GM19452 (cell line): Measurements from ENCODE around the gene PIEZO1.
"Not testable (repeated sequence)": the region's sequence is repeated elsewhere in the genome, so short reads cannot be mapped to it uniquely, and the experiment has no call there.

Source experiments
- ATAC-seq: cut with Tn5 transposase; IDR thresholded peaks from one replicate; pipeline ENCODE4 v1.9.1; 2021; ENCODE audit not compliant: unreplicated experiment

PIEZO1 gene, protein sequence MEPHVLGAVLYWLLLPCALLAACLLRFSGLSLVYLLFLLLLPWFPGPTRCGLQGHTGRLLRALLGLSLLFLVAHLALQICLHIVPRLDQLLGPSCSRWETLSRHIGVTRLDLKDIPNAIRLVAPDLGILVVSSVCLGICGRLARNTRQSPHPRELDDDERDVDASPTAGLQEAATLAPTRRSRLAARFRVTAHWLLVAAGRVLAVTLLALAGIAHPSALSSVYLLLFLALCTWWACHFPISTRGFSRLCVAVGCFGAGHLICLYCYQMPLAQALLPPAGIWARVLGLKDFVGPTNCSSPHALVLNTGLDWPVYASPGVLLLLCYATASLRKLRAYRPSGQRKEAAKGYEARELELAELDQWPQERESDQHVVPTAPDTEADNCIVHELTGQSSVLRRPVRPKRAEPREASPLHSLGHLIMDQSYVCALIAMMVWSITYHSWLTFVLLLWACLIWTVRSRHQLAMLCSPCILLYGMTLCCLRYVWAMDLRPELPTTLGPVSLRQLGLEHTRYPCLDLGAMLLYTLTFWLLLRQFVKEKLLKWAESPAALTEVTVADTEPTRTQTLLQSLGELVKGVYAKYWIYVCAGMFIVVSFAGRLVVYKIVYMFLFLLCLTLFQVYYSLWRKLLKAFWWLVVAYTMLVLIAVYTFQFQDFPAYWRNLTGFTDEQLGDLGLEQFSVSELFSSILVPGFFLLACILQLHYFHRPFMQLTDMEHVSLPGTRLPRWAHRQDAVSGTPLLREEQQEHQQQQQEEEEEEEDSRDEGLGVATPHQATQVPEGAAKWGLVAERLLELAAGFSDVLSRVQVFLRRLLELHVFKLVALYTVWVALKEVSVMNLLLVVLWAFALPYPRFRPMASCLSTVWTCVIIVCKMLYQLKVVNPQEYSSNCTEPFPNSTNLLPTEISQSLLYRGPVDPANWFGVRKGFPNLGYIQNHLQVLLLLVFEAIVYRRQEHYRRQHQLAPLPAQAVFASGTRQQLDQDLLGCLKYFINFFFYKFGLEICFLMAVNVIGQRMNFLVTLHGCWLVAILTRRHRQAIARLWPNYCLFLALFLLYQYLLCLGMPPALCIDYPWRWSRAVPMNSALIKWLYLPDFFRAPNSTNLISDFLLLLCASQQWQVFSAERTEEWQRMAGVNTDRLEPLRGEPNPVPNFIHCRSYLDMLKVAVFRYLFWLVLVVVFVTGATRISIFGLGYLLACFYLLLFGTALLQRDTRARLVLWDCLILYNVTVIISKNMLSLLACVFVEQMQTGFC (N-terminal part only)

DNA sequence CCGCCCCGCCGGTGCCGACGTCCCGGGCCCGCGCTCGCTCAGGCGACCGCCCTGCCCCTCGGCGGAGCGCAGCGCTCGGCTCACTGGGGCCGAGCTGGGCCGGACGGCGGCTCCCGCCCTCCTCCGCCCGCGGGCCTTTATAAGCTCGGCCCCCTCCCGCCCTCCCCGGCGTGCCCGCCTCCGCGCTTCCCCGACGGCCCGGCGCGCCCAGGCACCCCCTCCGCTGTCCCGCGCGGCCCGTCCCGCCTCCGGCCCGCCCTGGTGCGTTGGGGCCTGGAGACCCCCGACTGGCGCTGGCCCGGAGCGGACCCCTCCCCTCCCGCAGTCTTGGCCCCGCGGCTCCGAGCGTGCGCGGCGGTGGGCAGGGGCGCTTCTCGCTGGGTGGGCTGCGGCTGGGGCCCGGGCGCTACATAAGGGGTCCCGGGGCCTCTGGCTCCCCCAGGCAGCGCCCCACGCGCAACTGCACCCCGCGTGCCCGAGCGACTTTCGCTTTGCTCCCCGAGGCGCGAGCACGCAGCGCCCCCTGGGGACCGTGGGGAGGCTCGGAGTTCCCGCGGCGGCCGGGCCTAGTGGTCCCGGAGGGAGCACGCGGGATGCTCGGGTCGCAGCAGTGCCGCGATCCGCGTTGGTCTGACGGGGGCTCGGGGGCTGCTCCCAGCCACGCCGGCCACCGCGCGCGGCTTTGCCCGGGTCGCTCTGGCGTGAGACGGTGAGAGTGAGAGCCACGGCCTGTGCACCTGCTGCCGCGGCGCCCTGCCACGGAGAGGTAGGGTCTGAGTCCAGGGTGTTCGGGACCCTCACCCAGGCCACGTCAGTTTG lies at the start of gene PIEZO1:
Gene PIEZO1, minus strand, starts transcription at position 115 of the 819 bp plus-strand sequence. CDS start 256 bp downstream, outside the sequence.
- no peak for ATAC-seq

DNA sequence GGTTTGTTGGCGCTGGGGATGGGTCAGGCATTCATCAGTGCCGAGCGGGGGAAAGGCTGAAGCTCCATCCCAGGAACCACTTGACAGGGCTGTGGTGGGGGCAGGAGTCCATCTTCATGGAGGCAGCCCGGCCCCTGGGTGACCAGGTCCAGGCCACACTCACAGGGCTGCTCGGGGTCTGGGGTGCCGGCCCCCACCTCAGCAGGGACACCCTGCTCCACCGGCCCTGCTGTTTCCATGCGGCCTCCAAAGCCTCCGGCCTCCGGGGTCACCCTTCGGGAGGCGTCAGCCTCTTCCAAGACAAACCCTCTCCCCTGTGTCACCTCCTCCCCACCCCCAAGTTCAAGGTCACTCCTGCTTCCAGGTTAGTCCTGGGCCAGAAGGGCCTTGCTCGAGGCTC lies 49.6 kb upstream of the PIEZO1 start:
- no peak for ATAC-seq

DNA sequence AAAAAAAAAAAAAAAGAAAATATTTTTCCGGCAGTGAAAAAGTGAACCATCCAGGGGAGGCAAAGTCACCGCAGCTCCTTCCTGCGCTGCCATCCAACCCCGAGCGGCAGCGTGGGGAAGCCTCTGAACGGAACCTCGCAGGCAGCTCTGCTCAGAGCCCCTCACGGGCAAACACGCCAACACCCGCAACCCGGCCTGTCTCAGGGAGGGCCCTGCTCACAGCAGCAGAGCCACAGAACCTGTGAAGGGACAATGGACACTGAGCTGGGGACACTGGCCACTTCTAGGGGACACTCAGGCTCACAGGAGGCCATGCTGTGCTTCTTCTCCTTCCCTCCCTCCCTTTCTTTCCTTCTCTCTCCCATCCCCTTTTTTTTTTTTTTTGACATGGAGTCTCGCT lies 48.1 kb upstream of the PIEZO1 start:
- ATAC-seq = no peak

DNA sequence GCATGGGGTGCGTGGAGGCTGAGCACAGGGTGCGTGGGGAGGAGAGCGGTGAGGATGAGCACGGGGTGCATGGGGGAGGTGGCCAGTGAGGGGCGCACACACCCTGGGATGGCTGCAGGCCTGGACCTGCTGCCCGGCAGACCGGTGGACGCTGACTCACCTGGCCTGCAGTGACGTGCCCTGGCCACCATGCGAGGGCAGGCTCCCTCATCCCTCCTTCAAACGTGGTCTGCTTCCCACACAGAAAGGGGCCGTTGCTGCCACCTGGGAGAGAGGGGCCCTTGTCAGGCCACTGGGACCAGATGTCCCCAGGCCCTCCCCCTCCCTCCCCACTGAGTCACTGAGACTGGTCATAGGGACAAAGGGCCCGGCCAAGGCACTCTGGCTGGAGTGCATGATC lies 46.8 kb upstream of the PIEZO1 start:
- no peak for ATAC-seq

DNA sequence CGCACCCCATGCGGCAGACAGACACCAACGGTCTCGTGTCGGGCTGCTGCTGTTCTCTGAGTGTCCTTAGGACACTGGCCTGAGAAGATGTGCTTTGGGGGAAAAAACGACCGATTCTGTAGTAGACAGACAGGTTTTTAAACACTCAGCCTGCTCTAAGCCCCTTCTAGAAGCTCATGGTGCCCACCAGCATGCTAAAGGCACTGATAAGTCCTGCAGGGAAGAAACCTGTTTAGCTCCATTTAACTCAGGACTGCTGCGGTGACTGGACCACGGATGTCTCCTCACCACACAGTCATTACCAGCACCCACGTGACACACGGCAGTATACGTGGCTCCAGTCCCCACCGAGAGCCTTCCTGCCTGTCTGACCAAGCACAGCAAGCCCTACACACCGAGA lies 45.8 kb upstream of the PIEZO1 start:
- no peak for ATAC-seq

DNA sequence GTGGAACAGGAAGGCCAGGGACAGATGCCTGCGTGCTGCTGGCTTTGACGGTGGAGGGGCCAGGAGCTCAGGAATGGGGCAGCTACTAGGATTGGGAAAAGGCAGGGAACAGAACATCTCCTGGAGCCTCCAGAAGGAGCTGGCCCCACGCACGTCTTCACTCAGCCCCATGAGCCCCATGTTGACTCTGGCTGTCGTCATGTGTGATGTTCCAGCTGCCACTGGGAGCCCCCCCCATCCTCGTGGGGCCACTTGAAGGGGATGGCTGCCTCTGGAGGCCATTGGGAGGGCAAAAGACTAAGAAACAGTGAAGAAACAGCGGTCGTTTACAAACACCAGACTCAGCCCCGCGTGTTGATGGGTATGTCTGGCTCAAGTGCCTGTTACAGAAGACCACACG lies 45.2 kb upstream of the PIEZO1 start:
- no peak for ATAC-seq

DNA sequence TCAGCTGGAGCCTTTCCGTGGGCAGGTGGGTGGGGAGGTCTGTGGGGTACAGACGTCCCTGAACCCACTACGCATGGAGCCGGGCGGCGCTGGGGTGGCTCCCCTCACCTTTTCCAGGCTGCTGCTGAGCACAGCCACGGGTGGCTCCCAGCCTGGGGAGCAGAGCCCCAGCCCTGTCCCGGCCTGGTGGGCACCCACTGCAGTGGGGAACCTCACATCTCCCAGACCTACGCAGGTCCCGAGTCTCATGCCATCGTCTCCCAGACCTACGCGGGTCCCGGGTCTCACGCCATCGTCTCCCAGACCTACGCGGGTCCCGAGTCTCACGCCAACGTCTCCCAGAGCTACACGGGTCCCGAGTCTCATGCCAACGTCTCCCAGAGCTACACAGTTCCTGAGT lies 43.7 kb upstream of the PIEZO1 start:
- ATAC-seq = no peak

DNA sequence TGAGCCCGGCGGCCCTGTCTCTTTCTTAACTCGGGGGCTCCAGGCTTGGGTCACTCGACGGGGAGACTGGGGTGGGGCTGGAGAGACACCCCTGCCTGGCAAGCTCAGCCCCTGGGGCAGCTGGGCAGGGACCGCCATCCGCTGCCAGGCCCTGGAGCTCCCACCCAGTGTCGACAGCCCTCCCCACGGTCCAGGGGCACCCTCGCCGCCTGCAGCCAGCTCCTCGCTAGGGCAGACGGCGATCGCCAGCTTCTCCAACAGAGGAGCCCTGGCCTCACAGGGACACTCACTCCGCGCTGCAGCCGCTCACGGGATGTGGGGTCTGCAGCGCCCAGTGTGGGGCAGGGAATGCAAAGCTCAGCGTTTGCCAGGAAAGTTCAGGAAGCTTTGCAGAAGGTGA lies 42.7 kb upstream of the PIEZO1 start:
- no peak for ATAC-seq

DNA sequence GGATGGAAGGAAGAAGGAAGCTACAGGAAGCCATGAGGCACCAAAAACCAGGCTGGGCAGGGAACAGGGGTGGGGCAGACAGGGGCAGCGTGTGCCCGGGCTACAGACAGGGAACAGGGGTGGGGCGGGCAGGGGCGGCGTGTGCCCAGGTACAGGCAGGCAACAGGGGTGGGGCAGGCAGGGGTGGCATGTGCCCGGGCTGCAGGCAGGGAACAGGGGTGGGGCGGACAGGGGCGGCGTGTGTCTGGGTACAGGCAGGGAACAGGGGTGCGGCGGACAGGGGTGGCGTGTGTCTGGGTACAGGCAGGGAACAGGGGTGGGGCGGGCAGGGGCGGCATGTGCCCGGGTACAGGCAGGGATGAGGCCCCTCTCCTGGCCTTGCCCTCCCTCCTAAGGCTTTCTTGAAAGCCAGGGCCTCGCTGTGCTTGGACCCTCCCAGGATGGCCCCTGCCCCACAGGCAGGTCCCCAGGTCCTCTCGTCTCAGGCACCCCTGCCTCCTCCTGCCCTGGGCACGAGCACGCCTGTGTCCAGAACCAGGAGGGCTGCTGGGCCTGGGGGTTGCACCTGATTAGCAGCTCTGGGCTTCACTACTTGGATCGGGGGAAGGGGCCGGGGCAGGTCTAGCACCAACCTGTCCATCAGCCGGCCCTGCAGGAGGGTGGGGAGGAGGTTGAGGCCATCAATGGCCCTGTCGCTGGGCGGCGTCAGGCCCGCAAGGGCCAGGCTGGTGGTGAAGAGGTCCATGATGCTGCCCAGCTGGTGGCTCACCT lies 41.2 kb upstream of the PIEZO1 start:
- ATAC-seq = no peak

DNA sequence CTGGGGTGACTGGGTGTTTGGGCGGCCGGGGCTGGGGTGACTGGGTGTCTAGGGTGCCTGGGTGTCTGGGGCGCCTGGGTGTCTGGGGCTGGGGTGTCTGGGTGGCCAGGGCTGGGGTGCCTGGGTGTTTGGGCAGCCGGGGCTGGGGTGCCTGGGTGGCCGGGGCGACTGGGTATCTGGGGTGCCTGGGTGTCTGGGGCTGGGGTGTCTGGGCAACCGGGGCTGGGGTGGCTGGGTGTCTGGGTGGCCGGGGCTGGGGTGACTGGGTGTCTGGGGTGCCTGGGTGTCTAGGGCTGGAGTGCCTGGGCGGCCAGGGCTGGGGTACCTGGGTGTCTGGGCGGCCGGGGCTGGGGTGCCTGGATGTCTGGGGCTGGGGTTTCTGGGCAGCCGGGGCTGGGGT lies 40.1 kb upstream of the PIEZO1 start:
- no peak for ATAC-seq

DNA sequence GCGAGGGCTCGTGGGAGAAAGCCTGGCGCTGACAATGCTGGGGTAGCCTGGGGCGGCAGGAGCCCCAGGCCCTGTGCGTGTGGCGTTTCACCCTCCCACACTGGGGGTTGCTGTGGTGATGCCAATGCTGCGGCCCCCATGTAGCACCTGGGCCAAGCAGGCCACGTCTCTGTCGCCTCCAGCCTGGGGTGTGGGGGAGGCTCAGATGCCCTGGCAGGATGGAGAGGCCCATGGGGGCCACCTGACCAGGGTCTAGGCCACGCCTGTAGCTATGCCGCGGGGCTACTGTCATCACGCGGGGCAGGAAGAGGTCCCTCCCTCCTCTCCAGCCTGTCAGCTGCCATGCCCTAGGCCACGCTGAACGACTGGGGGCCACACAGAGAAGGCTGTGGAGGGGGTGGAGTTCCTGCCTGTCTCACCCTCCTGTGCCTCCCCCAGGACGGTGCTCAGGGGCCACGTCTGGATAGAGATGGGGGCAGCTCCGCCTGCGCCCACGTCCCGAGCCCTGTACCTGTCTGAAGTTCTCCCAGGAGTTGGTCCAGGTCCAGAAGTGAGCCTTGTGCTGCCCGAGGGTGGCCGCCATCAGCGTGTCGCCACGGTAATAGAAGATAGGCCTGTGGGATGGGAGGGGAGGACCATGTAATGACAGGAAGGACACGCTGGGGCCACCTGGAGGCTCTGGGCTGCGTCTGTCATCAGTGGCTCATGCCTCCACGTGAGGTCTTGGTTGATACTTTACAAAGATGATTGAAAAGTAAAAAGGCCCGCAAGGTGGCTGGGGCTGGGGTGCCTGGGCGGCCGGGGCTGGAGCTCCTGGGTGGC lies 39.4 kb upstream of the PIEZO1 start:
- no peak for ATAC-seq

DNA sequence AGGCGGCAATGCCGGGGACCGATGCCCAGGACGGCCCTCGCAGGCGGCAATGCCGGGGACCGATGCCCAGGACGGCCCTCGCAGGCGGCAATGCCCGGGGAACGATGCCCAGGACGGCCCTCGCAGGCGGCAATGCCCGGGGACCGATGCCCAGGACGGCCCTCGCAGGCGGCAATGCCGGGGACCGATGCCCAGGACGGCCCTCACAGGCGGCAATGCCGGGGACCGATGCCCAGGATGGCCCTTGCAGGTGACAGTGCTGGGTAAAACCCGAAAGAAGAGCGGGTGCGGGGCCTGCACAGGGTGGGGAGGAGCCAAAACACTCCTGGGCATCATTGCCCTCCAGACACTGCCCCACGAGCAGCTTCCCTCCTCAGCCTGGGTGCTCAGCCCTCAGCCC lies 38.6 kb upstream of the PIEZO1 start:
- not testable (repeated sequence) for ATAC-seq

DNA sequence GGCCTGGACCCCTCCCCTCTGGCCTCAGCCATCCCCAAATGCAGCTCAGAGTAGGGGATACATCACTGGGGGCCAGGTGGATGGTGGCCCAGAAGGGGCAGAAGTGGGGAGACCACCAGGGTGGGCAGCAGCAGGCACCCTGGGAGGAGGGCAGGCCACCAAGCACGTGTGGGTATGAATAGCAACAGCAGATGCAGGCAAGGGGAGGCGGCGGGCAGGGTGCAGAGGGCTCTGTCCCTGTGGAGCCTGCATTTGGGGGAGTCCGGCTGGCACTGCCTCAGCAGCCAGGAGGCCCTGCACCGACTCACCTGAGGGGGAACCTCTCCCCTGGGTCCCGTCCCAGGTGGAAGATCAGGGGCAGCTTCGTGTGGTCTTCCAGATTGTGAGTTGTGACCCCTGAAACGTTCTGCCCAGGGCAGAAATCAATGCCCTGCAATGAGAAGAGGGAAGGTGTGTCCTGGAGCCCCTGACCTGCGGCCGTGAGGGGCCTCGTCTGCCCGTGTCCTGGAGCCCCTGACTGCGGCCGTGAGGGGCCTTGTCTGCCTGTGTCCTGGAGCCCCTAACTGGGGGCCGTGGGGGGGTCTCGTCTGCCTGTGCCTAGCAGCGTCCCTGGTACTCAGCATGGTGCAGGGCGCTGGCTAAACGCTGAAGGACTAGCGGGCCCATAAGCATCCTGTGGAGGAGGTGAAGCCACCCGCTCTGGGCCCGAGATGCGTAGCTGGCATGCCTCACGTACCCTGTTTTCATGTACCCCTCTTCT lies 37.4 kb upstream of the PIEZO1 start:
- ATAC-seq = no peak

DNA sequence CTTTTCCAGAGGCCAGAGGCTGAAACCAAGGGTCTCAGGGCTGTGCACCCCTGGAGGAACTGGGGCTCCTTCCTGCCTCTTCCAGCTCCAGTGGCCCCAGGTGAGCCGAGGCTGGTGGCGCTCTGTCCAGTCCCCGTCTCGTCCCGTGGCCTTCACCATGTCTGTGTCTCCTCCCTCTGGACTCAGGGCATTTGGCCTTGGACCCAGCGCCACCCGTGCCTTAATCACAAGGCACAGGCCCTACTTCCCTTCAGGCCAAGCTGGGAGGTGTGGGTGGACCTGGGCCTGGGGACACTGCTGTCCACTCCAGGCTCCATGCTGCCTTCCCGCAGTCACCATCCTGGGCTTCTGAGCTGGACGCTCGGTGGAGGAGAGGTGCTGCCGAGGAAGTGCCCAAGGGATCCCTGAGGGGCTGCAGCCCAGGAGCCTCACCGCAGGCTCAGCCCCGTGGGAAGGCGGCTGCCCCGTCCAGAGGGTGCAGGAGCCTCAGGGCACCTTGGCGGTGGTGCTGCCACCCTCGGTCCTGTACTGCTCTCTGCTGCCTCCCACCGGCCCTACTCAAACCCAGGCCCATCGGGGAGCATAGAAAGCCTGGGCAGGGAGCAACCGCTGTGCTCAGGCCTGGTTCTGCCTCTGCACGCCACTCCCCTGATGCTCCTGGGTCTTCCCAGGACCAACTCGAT lies 36.3 kb upstream of the PIEZO1 start:
- ATAC-seq = no peak

DNA sequence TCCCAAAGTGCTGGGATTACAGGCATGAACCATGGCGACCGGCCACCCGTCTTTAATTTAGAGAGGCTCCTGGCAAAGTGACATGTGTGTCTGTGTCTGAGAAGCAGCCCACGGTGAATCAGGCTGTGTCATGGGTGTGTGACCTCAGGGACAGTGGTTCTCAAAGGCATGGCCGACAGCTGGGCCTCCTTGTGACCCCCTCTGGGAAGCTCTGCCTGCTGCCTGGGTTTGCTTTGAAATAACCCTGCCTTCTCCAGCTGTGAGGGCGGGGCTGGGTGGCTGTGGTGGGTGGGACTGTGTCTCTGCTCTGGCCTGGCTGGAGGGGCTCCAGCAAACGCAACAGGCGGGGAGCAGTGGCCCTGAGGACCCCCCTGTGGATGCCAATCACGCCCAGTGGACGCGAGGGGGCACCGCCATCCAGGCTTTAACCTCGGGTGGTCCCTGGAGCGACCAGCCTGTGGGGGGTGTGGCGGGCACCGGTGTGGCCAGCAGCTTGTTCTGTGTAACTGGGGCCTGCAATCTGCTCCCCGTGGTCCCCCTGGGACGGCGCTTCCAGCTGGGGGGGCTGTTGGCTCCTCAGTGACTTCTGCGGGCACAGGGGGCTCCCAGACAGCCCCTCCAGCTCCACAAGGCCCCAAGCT lies 35.5 kb upstream of the PIEZO1 start:
- no peak for ATAC-seq

DNA sequence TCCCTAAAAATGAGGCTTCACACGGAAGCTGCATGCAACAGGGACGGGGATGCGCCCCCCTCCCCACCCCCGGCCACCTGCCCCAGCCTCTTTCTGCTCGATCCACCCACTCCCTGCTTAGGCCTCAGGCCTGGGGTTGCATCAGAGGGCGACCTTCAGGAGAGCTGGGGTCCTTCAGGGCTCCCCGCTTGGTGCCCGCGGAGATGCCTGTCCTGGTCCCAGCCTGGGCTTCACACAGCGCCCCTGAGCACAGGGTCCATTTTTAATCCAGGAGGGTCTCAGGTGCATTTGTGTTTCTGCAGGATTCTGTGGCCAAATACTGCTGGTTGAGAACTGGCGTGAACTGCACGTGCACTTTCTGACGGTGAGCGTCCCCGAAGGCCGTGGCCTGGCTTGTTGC lies 34.1 kb upstream of the PIEZO1 start:
- no peak for ATAC-seq

DNA sequence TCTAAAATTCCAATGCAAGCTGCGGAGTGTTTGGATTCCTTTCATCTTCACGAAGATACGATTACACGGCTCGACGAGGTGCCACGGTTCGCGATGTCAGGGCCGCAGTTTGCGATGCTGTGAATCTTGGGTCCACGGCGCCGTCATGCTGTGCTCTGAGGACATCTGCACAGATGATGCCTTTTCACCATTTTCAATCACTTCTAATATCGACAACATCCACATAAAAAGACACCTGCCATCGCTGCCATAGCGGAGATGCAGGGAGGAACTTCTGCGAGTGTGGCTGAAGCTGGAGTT lies 33.5 kb upstream of the PIEZO1 start:
- ATAC-seq = no peak
